ENCODE results near the gene C6orf136.
A peak's percentile ranks its signal among the peaks of the same experiment; 100 is the strongest.

The C6orf136 gene

DNA sequence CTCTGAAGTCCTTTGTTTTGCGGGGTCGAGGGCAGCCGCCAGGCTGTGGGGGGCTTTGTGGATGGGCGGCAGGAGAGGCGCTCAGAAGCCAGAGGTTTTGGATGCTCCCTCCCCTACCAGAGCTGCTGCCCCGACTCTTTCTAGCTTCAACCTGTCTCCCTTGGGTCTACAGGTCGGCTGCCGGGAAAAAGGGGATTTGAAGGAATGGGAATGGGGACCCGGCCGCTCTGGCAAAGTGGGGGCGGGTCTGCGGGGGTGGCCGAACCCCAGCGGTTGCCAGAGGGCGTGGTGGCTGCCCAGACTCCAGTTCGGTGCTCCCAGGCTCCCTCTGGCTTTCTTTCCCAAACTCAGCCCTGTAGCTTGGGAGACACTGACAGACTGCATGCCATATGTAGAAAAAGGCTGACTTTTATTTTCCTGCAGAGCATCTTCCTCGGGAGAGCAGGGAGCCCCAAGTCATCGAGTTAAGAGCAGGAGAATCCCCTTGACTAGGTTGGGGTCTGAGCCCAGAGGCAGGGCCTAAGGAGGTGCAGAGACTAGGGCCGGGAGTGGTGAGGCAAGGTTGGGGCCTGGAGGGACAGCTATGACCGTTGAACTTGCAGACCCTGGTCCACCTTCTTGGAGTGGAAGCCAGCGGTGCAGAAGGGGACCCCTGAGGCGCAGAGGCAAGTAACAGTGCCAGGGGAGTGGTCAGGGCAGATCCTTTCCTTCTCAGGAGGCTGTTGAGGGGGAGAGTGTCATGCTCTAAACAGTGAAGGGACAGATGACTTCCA is 40.9 kb downstream of the C6orf136 start:
- TF ChIP-seq EZH2phosphoT487 (conservative IDR thresholded peaks at IDR 0.05; ENCODE audit: low read length), result no peak
- TF ChIP-seq, protein P1, sequence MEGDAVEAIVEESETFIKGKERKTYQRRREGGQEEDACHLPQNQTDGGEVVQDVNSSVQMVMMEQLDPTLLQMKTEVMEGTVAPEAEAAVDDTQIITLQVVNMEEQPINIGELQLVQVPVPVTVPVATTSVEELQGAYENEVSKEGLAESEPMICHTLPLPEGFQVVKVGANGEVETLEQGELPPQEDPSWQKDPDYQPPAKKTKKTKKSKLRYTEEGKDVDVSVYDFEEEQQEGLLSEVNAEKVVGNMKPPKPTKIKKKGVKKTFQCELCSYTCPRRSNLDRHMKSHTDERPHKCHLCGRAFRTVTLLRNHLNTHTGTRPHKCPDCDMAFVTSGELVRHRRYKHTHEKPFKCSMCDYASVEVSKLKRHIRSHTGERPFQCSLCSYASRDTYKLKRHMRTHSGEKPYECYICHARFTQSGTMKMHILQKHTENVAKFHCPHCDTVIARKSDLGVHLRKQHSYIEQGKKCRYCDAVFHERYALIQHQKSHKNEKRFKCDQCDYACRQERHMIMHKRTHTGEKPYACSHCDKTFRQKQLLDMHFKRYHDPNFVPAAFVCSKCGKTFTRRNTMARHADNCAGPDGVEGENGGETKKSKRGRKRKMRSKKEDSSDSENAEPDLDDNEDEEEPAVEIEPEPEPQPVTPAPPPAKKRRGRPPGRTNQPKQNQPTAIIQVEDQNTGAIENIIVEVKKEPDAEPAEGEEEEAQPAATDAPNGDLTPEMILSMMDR (IDR thresholded peaks at IDR 0.05; ENCODE audit: insufficient read depth, low read length, poor library complexity, severe bottlenecking), result no peak
- peak overlapping the region; percentile 92 for H3K4me2 ChIP-seq (ENCODE audit: low read depth, low read length, poor library complexity, severe bottlenecking)
- H4K20me1 ChIP-seq (ENCODE audit: low read depth, low read length), result no peaks in the 10 kb centered on the region
- peak overlapping the region; percentile 82 for H3K9ac ChIP-seq (ENCODE audit: low read length)
- peaks cover 62% of the 10 kb centered on the region for H3F3A ChIP-seq (ENCODE audit: insufficient read depth)
- no peak overlapping the region for H2AFZ ChIP-seq (ENCODE audit: low read depth, low read length, severe bottlenecking)
- no peaks in the 10 kb centered on the region for H3K27me3 ChIP-seq (ENCODE audit: low read length)
- no peaks in the 10 kb centered on the region for H3K9me2 ChIP-seq (replicated peaks; ENCODE audit: insufficient read depth, low read length)
- no peaks in the 10 kb centered on the region for H3K9me3 ChIP-seq (ENCODE audit: insufficient read depth, low read length)
- no peaks in the 10 kb centered on the region for H3K36me3 ChIP-seq (ENCODE audit: low read length)
- H3K4me3 ChIP-seq (ENCODE audit: insufficient read depth, low read length, poor library complexity, severe bottlenecking), result peak overlapping the region; percentile 91
- H3K79me2 ChIP-seq (ENCODE audit: insufficient read depth, low read length), result peaks cover 43% of the 10 kb centered on the region
- peak overlapping the region; percentile 94 for H3K27ac ChIP-seq (ENCODE audit: low read depth, low read length)

DNA sequence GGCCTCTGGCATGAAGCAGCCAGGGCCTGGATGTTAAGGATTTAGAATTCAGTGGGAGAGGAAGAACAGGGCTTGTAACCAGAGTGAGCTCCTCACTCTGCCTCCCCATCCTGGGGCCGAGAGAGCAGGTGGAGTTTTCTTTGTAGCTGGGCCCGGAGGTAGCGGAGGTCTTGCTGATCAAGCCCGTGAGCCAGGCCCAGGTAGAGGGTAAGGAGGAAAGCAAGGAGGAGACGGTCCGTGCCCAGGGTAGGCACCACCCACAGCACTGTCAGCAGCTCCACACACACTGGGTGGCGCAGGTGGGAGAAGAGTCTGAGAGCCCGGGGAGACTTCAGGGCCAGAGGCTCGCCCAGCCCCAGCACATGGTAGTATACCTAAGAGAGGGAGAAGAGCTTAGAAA is 41.6 kb downstream of the C6orf136 start:
- Histone ChIP-seq H4K20me1 (ENCODE audit: low read depth, low read length) (no peaks in the 10 kb centered on the region), H3F3A (ENCODE audit: insufficient read depth) (peaks cover 55% of the 10 kb centered on the region), H3K4me2 (ENCODE audit: low read depth, low read length, poor library complexity, severe bottlenecking) (peak overlapping the region; percentile 92), H3K27ac (ENCODE audit: low read depth, low read length) (peak overlapping the region; percentile 94), H3K79me2 (ENCODE audit: insufficient read depth, low read length) (peaks cover 36% of the 10 kb centered on the region), H3K9ac (ENCODE audit: low read length) (peak overlapping the region; percentile 82), H3K36me3 (ENCODE audit: low read length) (no peaks in the 10 kb centered on the region), H3K9me3 (ENCODE audit: insufficient read depth, low read length) (no peaks in the 10 kb centered on the region), H2AFZ (ENCODE audit: low read depth, low read length, severe bottlenecking) (no peak overlapping the region), H3K27me3 (ENCODE audit: low read length) (no peaks in the 10 kb centered on the region), H3K9me2 (replicated peaks; ENCODE audit: insufficient read depth, low read length) (no peaks in the 10 kb centered on the region), H3K4me3 (ENCODE audit: insufficient read depth, low read length, poor library complexity, severe bottlenecking) (no peak overlapping the region)
- TF ChIP-seq EZH2phosphoT487 (conservative IDR thresholded peaks at IDR 0.05; ENCODE audit: low read length), result no peak
- TF ChIP-seq, protein P1 (IDR thresholded peaks at IDR 0.05; ENCODE audit: insufficient read depth, low read length, poor library complexity, severe bottlenecking), result peak; percentile 38

DNA sequence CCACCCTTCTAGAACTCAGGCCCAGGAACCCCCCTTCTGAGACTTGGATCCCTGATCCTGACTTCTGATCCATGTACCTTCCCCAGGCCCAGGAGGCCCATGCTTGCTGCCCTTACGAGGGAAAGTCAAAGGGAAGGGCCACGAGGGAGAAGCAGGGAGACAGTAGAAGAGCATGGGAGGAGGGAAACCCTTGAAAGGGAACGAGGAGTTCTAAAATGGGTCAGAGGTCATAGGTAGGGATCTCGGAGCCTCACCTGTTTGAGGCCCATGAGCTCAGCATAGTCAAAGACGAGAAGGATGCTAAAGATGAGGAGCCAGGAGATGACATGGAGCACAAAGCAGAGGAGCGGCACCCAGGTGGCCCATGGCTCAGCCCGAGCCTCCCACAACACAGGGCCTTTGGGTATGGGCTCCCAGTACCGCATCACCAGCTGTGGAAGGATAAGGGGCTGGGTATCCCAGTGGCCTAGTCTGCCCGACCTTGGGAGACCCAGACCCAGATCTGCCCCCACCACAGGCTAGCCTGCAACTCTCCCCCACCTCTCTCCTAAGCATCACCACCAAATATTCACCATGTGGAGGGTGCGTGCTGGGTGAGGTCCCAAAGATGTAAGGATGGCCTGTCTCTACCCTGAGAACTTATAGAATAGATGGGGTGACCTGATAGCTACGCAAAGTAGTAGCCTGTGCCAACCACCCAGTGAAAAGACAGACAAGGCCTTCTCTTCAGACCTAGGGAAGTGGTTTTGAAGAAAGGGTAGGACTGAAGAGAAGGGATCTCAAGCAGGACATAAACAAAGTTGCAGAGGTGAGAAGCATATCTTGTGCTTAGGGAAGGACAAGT is 42.3 kb downstream of the C6orf136 start:
- Histone ChIP-seq H3K9me2 (replicated peaks; ENCODE audit: insufficient read depth, low read length) (no peaks in the 10 kb centered on the region), H2AFZ (ENCODE audit: low read depth, low read length, severe bottlenecking) (no peak overlapping the region), H3F3A (ENCODE audit: insufficient read depth) (peaks cover 48% of the 10 kb centered on the region), H3K4me2 (ENCODE audit: low read depth, low read length, poor library complexity, severe bottlenecking) (peak overlapping the region; percentile 92), H3K36me3 (ENCODE audit: low read length) (no peaks in the 10 kb centered on the region), H3K27me3 (ENCODE audit: low read length) (no peaks in the 10 kb centered on the region), H3K9ac (ENCODE audit: low read length) (peak overlapping the region; percentile 82), H3K9me3 (ENCODE audit: insufficient read depth, low read length) (no peaks in the 10 kb centered on the region), H3K79me2 (ENCODE audit: insufficient read depth, low read length) (peaks cover 29% of the 10 kb centered on the region), H4K20me1 (ENCODE audit: low read depth, low read length) (no peaks in the 10 kb centered on the region), H3K27ac (ENCODE audit: low read depth, low read length) (peak overlapping the region; percentile 94), H3K4me3 (ENCODE audit: insufficient read depth, low read length, poor library complexity, severe bottlenecking) (peak overlapping the region; percentile 79)
- TF ChIP-seq, protein P1 (IDR thresholded peaks at IDR 0.05; ENCODE audit: insufficient read depth, low read length, poor library complexity, severe bottlenecking), result no peak
- TF ChIP-seq EZH2phosphoT487 (conservative IDR thresholded peaks at IDR 0.05; ENCODE audit: low read length), result no peak
